ENCODE measurements around the gene ABI3BP.

- TF ChIP-seq, protein P1, sequence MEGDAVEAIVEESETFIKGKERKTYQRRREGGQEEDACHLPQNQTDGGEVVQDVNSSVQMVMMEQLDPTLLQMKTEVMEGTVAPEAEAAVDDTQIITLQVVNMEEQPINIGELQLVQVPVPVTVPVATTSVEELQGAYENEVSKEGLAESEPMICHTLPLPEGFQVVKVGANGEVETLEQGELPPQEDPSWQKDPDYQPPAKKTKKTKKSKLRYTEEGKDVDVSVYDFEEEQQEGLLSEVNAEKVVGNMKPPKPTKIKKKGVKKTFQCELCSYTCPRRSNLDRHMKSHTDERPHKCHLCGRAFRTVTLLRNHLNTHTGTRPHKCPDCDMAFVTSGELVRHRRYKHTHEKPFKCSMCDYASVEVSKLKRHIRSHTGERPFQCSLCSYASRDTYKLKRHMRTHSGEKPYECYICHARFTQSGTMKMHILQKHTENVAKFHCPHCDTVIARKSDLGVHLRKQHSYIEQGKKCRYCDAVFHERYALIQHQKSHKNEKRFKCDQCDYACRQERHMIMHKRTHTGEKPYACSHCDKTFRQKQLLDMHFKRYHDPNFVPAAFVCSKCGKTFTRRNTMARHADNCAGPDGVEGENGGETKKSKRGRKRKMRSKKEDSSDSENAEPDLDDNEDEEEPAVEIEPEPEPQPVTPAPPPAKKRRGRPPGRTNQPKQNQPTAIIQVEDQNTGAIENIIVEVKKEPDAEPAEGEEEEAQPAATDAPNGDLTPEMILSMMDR (IDR thresholded peaks at IDR 0.05): no peak
- TF ChIP-seq POLR2A (IDR thresholded peaks at IDR 0.05): no peak
These were observed 23.8 kb upstream of the ABI3BP start for GRCh38 chr3:101017017-101017416.
